ENCODE measurements around the gene LRIT2. TPM values are rescaled to one million over a fixed set of nuclear protein-coding genes. Genes with fewer than 3 reads are reported as not detected.

The LRIT2 gene
- total and polyA plus RNA-seq, 9 of the 15 experiments (the other 6 are each of a cell fraction or from before 2014, with no cell fraction given): not detected

- TF ChIP-seq DEAF1 (CRISPR knock-in tag; IDR thresholded peaks at IDR 0.05) (peak; percentile 89), ARID2 (IDR thresholded peaks at IDR 0.05) (peak; percentile 84), RAD21 (CRISPR knock-in tag; conservative IDR thresholded peaks at IDR 0.05 in 1 of 2, IDR thresholded peaks at IDR 0.05 in 1 of 2) (peak; percentile 96 to 97), MAFG (tag; conservative IDR thresholded peaks at IDR 0.05) (no peak), CREB5 (CRISPR knock-in tag; IDR thresholded peaks at IDR 0.05) (no peak), CREM (IDR thresholded peaks at IDR 0.05; ENCODE audit: low read depth) (peak; percentile 36; the same call in 1 of the 2 replicates), CGGBP1 (CRISPR knock-in tag; IDR thresholded peaks at IDR 0.05) (no peak), RAD51 (IDR thresholded peaks at IDR 0.05; ENCODE audit: borderline replicate concordance, low read depth) (no peak), RB1 (IDR thresholded peaks at IDR 0.05; ENCODE audit: low read depth) (0 out of 2 replicates have a peak, but pooled peaks have one; percentile 23), ETS1 (conservative IDR thresholded peaks at IDR 0.05; ENCODE audit: control insufficient read depth, low read depth, low read length) (no peak), ZC3H4 (CRISPR knock-in tag; IDR thresholded peaks at IDR 0.05; ENCODE audit: borderline replicate concordance) (no peak), NBN (IDR thresholded peaks at IDR 0.05; ENCODE audit: low read depth) (no peak), FOXK2 (conservative IDR thresholded peaks at IDR 0.05 in 1 of 2, IDR thresholded peaks at IDR 0.05 in 1 of 2; ENCODE audit: low read depth in 2 of 2) (no peak), THRA (IDR thresholded peaks at IDR 0.05) (no peak), CTCF (IDR thresholded peaks at IDR 0.05 in 2 of 3, conservative IDR thresholded peaks at IDR 0.05 in 1 of 3; ENCODE audit: insufficient read depth in 2 of 3, low read depth in 1 of 3, low read length in 3 of 3) (peak; percentile 90 to 98 (median 97)), STAT5A (IDR thresholded peaks at IDR 0.05; ENCODE audit: borderline replicate concordance, low read length) (no peak), ZNF766 (CRISPR knock-in tag; conservative IDR thresholded peaks at IDR 0.05) (no peak), ATF1 (CRISPR knock-in tag; IDR thresholded peaks at IDR 0.05) (no peak), ATF1 (tag; IDR thresholded peaks at IDR 0.05) (0 out of 2 replicates have a peak, but pooled peaks have one; percentile 30)
Measured at GRCh38 chr10:84264611-84265141, 39.3 kb upstream of the LRIT2 start (continued).

Measured in K562 (cell line).